ENCODE data around the gene C10orf90.

C10orf90 gene

GRCh38 chr10:126439942-126440341, 230.6 kb downstream of the C10orf90 start:
- TF ChIP-seq TCF12 (IDR thresholded peaks at IDR 0.05; ENCODE audit: low read depth) (no peak), YY1 (IDR thresholded peaks at IDR 0.05; ENCODE audit: low read depth) (no peak), TAF1 (IDR thresholded peaks at IDR 0.05; ENCODE audit: low read depth) (no peak), FOXM1 (IDR thresholded peaks at IDR 0.05; ENCODE audit: borderline replicate concordance, low read depth) (no peak), CEBPB (IDR thresholded peaks at IDR 0.05) (no peak), TEAD4 (IDR thresholded peaks at IDR 0.05) (no peak), EGR1 (IDR thresholded peaks at IDR 0.05) (no peak), ZBTB7A (IDR thresholded peaks at IDR 0.05; ENCODE audit: low read depth) (no peak), RAD21 (IDR thresholded peaks at IDR 0.05; ENCODE audit: low read depth) (no peak), CREB1 (IDR thresholded peaks at IDR 0.05; ENCODE audit: low read depth) (no peak), USF1 (IDR thresholded peaks at IDR 0.05) (no peak), REST (IDR thresholded peaks at IDR 0.05; ENCODE audit: low read depth) (no peak), EP300 (IDR thresholded peaks at IDR 0.05; ENCODE audit: borderline replicate concordance) (no peak), NFIC (IDR thresholded peaks at IDR 0.05) (no peak)
- TF ChIP-seq, protein P1, sequence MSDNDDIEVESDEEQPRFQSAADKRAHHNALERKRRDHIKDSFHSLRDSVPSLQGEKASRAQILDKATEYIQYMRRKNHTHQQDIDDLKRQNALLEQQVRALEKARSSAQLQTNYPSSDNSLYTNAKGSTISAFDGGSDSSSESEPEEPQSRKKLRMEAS (IDR thresholded peaks at IDR 0.05) = no peak

DNA sequence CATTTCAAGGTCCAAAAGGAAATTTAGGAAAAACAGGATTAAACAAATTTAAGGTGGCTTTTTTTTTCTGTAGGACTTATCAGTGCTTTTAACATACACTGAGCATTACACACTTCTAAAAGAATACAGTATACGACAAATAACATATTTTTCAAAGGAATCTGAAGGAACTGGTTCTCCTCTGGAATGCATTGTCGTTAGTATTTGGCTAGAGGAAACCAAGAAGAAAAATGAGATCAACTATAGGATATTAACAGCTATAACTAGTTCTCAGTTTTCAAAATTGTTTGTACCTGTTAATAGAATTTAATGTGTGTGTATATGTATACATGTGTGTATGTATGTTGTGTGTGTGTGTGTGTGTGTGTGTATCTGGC, 232.1 kb downstream of the C10orf90 start:
- TF ChIP-seq, protein P1 (IDR thresholded peaks at IDR 0.05) = no peak
- TF ChIP-seq EGR1 (IDR thresholded peaks at IDR 0.05) (no peak), FOXM1 (IDR thresholded peaks at IDR 0.05; ENCODE audit: borderline replicate concordance, low read depth) (no peak), CEBPB (IDR thresholded peaks at IDR 0.05) (no peak), TEAD4 (IDR thresholded peaks at IDR 0.05) (no peak), RAD21 (IDR thresholded peaks at IDR 0.05; ENCODE audit: low read depth) (no peak), USF1 (IDR thresholded peaks at IDR 0.05) (no peak), TCF12 (IDR thresholded peaks at IDR 0.05; ENCODE audit: low read depth) (no peak), ZBTB7A (IDR thresholded peaks at IDR 0.05; ENCODE audit: low read depth) (no peak), NFIC (IDR thresholded peaks at IDR 0.05) (no peak), TAF1 (IDR thresholded peaks at IDR 0.05; ENCODE audit: low read depth) (no peak), EP300 (IDR thresholded peaks at IDR 0.05; ENCODE audit: borderline replicate concordance) (no peak), CREB1 (IDR thresholded peaks at IDR 0.05; ENCODE audit: low read depth) (no peak), YY1 (IDR thresholded peaks at IDR 0.05; ENCODE audit: low read depth) (no peak), REST (IDR thresholded peaks at IDR 0.05; ENCODE audit: low read depth) (no peak)

DNA sequence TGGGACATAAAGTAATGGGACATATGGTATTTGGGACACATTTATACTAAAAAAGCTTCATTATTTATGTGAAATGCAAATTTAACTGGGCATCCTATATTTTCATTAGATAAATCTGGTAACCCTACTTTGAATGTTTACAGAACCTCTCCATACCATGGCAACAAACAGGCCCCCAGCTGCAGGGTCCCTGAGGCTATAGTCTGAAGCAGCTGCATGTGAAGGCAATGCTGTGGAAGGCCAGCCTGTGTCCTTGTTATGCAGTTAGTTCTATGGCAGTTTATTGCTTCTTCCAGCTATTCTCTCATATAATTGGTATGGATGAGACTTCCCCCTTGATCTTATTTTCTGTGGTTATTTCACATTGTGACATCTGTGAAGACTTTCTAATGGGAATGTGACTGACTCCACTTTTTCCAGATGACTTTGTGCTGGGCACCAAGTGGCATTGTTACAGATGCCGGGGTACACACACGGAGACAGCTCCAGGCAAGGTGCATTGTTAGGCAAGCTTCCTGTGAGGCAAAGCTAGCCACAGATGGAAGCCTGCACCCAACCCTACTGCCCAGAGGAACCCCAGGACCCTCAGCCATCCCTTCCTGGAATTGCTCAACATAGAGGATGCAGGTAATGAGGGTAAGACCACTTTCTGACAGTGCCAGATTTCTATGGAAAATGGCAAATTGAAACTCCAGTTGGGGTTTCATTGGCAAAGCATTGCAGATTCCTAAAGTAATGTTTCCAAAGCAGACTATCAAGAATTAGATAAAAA, 232.7 kb downstream of the C10orf90 start:
- TF ChIP-seq ZBTB7A (IDR thresholded peaks at IDR 0.05; ENCODE audit: low read depth) = no peak
- no peak for TF ChIP-seq TCF12 (IDR thresholded peaks at IDR 0.05; ENCODE audit: low read depth)
- TF ChIP-seq EP300 (IDR thresholded peaks at IDR 0.05; ENCODE audit: borderline replicate concordance) = no peak
- no peak for TF ChIP-seq FOXM1 (IDR thresholded peaks at IDR 0.05; ENCODE audit: borderline replicate concordance, low read depth)
- TF ChIP-seq TAF1 (IDR thresholded peaks at IDR 0.05; ENCODE audit: low read depth) = no peak
- TF ChIP-seq YY1 (IDR thresholded peaks at IDR 0.05; ENCODE audit: low read depth) = no peak
- TF ChIP-seq NFIC (IDR thresholded peaks at IDR 0.05) = no peak
- TF ChIP-seq, protein P1 (IDR thresholded peaks at IDR 0.05) = no peak
- no peak for TF ChIP-seq REST (IDR thresholded peaks at IDR 0.05; ENCODE audit: low read depth)
- no peak for TF ChIP-seq CEBPB (IDR thresholded peaks at IDR 0.05)

DNA sequence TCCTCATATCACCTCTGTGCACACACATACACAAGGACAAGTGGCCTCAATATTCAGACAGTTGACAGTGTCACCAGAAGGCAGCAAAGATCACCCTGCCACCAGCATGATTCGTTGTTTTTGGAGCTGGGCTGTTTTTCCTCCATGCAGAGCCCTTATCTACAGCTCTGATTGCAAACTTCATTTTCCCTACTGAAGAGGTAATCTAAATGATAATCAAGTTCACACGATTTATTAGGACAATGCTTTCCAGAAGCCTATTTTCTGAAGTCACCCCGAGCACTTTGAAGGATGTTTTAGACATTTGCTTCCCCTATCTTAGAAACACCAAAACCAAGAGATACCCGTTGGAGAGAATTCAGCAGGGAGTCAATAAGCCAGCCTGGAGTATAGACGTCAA, 236.3 kb downstream of the C10orf90 start:
- no peak for TF ChIP-seq RAD21 (IDR thresholded peaks at IDR 0.05; ENCODE audit: low read depth)
- no peak for TF ChIP-seq FOXM1 (IDR thresholded peaks at IDR 0.05; ENCODE audit: borderline replicate concordance, low read depth)
- no peak for TF ChIP-seq REST (IDR thresholded peaks at IDR 0.05; ENCODE audit: low read depth)

Data from Ishikawa (cell line).